ENCODE results near the gene TRPC4.

TRPC4 gene

DNA sequence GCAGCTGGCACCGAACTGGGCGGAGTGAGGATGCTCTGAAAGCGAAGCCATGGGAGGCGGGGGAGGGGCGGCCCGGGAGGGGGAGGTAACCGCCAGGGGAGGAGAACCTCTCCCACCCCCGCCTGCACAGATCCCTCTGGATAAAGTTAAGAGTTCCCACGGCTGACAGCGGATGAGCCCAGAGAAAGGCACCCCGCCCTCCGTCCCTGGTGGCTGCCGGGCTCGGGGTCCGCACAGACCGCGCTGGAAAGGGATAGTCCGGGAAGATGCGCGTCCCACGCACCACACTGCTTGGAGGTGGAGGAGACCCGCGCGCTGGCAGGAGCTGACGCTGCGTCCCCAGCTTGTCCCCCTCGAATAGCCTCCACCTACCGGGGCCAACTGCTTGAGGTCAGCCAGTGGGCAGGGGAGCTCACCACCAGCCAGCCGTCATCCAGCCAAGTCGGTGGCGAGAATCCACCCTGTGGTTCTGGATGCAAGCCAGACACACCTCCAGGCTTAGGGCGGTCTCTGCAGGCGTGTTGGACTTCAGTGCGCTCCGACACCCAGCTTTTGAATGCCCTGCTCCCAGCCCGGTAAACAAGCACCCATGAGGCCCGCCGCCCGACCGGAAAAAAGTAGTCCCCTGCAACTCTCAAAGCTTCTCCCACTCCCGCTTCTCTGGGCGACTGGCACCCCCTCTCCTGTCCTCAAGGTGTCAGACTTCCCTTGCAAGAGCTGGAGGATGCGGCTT, at the start of gene TRPC4:
TRPC4 (minus strand) TSS at position 17 of the 733 bp plus-strand sequence. CDS start 86,439 bp downstream, outside the sequence.
- DNase-seq (ENCODE audit: low read depth in 2 of 2): no peak

DNA sequence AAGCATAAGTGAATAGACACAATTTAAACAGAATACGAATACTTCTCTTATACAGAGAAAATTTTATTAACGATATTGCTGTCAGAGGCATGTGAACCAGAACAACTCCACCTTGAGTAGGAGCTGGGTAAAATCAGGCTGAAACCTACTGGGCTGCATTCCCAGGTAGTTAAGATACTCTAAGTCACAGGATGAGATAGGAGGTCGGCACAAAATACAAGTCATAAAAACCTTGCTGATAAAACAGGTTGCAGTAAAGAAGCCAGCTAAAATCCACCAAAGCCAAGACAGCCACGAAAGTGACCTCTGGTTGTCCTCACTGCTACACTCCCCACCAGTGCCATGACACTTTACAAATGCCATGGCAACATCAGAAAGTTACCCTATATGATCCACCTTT, 49.2 kb upstream of the TRPC4 start:
- no peak for DNase-seq (ENCODE audit: low read depth in 2 of 2)

DNA sequence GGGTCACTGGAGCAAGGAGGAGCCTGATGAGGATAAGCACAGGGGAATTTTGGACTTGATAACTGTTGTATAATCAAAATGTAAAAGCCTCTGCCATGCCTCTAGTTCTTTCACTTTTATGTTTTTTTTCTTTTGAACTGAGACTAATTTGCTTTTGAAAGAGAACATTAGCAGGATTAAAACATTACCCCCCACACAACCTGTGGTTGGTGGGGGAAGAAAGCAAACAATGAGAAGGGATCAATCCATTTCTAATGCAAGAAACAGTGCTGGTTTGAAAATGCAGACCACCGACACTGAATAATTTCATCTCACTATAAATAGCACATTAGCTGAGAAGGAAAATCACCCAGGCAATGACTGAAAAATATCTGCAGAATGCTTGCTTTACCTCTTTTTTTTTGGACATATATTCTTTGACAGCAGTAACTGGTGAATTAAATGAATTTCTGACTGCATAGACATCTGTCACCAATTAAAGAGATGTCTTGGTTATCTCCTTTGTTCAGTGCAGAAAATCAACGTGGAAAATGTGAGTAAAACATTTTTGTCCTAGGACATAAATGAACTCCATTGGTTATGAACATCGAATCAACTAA, 48.6 kb upstream of the TRPC4 start:
- DNase-seq (ENCODE audit: low read depth in 2 of 2): no peak

DNA sequence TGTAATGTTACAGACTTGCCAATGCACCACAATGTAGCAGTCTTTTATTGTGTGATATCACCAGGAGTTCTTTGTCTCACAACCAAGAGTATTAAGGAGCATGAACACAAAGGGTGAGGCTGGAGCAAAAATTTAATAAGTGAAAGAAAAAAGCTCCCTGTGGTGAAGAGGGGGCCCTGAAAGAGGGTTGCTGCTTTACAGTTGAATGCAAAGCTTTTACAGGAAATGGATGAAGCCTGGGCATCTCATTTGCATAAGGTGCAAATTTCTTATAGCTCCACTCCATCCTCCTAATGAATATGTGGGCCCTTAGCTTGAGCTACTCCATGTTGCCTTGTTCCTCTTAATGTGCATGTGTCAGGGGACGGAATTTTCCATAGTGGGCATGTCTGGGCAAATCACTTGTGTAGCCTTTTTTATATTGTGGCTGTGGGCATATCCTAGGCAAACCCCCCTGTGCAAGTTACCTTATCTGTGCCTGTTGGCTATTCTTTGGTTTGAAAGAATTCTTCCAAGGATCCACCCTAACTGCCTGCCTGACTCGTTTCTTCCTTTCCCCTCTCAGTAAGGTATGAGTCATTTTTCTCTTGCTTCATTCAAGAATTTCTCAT, 45.3 kb upstream of the TRPC4 start:
- DNase-seq (ENCODE audit: low read depth in 2 of 2): no peak

DNA sequence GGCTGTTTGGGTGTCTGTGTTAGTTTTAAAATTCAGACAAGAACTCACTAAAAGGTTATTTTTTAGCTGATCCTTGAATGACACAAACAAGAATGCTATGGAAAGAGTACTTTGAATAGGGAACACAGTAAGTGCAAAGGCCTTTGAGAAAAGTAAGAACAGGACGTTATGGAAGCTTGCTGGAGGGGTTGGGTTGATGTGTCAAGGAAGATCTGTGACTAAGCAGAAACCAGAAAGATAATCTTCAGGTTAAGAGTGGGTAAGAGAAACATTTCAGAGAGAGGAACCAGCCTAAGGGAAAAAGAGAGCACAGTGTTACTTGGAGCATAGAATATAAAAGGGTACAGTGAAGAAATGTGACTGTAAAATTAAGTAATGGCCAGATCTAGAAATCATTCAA, 41.2 kb upstream of the TRPC4 start:
- DNase-seq (ENCODE audit: low read depth in 2 of 2): no peak

DNA sequence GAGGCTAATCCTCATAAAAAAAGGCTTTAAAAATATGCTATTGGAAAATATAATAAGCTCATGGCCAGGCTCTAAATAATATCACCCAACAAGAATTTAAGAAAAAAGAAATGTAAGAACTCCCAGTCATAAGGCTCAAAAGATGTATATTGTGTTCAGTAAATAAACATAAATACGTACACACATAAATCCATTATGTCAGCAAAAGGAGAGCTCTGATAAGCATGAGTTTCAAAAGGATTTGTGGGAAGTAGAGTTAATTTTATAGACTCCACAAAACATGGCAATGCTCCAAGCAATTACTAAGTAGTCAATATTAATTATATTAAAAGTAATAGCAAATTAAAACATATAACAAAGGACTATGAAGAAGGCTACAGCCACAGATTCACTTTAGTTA, 37.3 kb upstream of the TRPC4 start:
- no peak for DNase-seq (ENCODE audit: low read depth in 2 of 2)

DNA sequence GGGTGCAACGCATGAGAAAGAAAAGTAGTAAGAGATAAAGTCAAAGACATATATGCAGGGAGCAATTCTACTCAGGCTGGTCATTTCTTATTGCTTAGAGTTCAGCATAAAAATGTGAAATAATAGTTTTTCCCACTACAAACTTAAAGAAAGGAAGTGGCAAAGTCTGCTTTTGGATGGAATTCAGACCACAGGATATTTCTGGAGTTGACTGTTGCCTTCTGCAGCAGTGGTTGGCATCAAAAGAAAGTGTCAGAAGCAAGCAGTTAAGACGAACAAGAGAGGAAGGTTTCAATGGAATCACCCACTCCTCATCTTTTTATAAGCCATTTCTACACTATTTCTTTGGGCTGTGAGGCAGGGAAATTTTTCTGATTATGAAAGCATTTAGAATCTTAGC, 36.2 kb upstream of the TRPC4 start:
- DNase-seq (ENCODE audit: low read depth in 2 of 2): no peak

DNA sequence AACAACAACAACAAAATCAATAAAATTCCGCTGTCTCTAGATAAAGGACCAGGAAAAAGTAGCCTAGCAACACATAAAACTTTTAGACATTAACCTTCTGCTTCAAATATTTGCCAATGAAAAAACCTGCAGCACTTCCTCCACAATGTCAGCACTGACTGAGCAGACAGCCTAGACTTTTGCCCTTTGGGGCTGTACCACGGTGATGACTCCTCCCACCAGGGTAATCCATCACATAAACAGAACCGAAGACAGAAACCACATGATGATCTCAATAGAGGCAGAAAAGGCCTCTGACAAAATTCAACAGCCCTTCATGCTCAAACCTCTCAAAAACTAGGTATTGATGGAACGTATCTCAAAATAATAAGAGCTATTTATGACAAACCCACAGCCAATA, 30.2 kb upstream of the TRPC4 start:
- DNase-seq (ENCODE audit: low read depth in 2 of 2): no peak

DNA sequence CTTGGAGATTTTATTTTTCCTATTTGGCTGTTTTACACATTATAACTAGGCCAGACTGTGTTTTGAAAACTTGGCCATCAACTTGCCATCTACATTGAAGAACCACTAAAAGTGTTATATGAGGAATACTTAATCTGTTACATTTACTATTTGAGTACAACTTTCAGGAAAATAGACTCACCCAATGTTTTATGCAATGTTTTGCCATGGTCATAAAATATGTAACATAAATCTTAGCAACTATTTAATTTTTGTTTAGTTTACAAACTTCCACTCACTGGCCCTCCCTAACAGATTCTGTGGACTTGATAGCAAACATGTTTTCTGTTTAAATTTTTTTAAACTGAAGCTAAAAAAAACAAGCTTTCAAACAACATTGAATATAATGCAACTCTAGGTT, 23.7 kb upstream of the TRPC4 start:
- DNase-seq (ENCODE audit: low read depth in 2 of 2): no peak

DNA sequence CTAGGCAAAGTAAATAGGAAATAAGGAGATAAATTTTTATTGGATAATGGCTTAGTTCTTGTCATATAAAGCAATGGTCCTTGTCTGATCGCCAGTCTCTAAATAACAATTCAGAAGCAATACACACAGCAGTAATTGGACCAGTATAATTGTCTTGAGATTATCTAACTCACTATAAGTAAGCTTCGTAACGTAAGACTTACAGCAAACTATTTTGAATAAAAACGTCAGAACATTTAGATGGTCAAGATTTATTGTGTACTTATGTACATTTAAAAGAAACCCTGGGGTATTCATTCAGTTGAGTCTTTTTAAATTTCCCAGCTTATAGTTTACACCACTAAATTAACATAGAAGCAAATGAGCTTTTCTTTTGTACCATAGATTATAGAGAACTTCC, 20.2 kb upstream of the TRPC4 start:
- no peak for DNase-seq (ENCODE audit: low read depth in 2 of 2)

DNA sequence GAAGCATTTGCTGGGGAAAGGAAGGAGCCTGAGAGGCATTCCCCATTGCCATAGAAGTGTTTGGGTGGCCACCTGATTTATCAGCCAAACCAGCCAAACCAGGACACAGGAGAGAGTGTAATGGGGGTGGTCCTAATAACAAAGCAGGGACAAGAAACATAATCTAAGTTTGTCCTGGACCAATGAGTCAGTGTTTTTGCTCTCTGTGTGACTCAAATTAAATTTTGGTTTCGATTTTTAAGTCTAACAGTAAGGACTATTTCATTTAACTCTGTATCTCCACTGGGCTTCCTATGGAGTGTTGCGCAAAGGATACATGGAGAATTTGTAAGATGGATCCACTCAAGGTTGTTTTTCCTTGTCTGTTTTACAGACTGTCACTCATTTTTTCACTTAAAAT, 19.5 kb upstream of the TRPC4 start:
- no peak for DNase-seq (ENCODE audit: low read depth in 2 of 2)

DNA sequence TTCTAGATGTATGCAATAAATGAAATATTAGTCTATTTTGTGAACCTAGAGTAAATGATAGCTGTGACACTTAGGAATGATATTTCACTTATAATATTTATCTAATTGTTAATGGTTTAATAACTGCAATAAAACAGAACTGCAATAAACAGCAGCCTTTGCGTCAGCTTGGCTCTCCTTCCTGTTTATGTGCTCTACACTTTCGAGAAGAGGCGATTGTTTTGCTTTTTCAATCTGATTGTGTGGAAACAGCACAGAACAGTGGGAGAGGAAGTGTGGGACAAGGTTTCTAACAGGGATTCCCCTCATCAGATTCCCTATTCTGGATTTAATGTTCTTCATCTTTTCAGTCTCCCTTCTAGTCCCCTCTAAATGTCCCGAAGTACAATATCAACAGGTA, 17.3 kb upstream of the TRPC4 start:
- DNase-seq (ENCODE audit: low read depth in 2 of 2): no peak

DNA sequence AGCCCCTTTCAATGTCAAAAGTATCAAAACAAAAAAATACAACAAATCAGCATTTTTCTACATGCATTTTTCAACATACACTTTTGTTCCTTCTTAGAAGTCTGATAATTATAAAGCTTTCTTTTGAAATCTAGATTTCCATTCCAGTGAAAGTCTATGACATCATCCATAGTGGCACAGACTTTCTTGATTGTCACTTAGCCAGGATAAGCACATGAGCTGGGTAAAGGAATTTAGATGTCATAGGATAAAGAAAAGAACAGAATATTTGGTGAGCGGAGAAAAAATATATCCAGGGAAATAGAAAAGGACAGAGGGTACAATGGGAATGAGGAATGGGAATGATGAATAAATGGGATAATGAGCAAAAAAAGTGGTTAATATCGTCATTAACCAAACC, 15.1 kb upstream of the TRPC4 start:
- DNase-seq (ENCODE audit: low read depth in 2 of 2): no peak

DNA sequence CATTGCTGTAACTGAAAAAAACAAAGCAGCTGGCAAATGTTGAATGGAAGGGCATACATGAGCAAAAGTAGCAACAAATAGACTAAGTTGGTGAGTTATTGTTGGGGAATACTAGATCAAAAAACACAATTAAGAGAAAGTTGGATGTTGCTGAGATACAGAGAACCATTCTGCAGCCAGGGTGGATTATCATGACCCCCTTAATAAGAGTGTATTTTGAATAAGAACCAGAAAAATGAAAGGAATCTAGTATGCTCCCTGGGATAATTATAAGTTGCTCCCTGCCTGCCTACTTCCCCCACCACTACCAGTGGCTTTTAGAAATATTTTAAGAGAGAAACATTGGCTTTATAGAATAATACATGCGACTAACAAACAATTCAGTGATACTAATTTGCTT, 14.5 kb upstream of the TRPC4 start:
- DNase-seq (ENCODE audit: low read depth in 2 of 2): no peak

DNA sequence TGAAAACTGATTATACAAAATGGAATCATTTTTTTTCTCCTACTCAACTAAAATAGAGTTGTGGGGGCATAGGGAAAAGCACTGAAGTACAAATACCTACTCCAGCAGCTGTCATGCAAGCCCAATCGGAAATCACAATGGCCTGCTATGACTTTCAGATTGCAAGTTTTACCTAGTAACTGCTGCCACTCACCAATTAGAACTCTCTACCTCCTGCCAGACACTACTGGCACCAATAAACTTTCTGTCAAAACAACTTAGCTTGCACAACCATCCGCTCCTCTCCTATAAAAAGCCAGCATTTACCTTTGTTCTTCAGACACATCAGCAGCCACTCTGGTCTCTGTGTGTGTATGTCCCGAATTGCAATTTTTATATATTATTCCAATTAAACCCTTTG, 9.3 kb upstream of the TRPC4 start:
- DNase-seq (ENCODE audit: low read depth in 2 of 2): no peak

DNA sequence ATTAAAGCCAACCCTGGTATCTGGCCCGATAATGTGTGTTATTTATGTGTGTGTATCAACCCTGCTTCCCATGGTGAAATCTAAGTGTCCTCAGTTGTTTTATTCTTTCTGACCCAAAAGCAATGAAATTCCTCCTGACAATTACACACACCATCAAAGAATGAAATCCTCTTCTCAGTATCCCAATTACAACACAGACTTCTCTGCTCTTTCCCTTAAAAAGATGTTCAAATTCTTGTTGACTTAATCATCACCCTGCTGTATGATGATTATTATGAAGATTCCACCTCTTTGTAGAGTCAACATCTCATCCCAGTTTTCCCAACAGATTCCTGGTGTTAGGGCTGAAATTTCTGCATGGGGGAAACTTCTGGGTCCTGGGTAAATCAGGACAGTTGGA, 8.9 kb upstream of the TRPC4 start:
- no peak for DNase-seq (ENCODE audit: low read depth in 2 of 2)

DNA sequence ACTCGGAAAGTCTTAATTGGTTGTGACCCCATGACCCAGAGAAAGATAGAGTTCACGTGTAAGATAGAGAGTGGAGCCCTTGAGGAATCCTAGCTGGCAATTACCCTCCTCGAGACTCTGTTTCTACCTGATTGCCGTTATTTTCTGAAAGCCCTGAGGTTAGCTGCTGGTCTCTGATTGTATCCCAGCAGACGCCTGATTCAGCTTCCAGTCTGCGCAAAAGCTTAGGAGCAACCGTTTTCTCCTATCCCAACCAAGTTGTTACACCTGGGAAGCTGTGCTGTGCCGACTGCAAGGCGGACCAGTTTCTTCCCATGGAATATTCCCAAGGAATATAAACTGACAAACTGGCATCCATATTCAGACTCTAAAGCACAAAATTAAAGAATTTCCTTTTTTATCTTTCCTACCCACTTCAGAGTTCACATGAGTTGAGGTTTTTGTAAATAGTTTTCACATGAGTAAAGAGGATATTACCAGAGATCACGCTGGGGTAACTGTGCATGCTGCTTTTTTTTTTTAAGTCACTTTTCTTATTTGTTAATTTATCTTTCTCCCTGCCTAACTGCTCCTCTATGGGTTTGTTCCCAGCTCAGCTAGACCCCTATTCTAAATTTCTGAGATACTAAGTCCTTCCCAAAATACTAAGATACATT, 1.5 kb upstream of the TRPC4 start:
- DNase-seq (ENCODE audit: low read depth in 2 of 2): no peak

DNA sequence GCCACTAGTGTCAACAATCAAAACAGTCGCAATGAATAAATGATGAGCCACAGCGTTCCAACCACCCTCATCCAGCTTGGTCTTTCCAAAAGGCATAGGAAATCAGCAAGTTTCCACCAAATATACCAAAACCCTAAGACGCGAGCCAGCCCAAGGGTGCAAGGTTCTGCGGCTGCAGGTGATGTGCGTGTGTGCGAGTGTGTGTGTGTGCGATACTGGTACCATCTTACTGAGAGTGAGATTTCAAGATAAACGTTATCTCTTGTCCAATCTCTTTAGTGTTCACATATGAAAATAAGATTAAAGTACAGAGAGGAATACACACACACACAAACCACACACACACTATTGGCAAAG, 895 bp upstream of the TRPC4 start:
- DNase-seq (ENCODE audit: low read depth in 2 of 2): no peak

DNA sequence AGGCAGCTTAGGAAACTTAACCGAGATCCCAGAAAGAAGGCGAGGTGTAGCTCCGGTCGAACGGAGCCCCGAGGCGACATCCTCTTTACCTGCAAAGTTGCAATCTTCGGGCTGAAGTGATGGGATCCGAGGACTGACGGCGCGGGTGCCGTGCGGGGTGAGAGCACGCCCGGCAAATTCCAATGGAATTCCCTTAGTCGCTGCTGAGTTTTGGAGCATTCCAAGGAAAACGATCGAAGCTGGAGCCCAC, 141 bp downstream of the TRPC4 start:
- no peak for DNase-seq (ENCODE audit: low read depth in 2 of 2)

DNA sequence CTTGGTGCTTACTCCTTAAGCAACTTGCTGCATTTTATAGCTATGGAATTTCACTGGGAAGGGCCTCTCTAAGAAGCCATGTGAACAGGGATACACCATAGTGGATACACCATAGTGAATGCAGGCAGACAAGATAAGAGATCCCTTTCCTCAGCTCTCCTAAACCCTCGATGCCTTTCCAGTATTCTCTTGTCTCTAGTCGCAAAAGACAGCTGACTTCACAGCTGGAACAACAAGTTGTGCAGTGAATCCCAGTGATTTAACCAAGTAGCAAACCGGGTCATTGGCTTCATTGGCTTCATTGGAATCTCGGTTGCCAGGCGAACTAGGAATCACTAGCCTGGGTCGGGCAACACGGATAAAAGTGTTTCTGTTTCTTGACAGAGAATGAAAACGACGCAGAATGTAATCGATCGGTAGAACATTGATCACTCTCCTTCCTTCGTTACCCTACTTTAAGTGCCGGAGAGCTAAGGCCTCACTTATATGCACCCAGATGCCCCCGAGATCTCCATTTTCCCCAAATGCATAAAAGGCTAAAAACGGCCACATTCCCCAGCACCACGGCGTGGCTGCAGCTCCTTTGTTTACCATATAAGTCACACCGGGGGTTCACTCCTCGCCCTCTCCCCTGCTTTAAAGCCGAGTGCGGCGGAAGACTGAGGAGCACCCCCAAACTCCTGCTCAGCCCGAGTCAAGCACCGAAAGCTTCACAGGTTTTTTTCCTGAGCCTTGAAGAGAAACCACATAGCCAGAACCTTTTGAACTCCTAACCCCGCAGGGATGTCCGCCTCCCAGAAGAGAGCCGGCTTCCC, 674 bp downstream of the TRPC4 start:
- DNase-seq (ENCODE audit: low read depth in 2 of 2): no peak

DNA sequence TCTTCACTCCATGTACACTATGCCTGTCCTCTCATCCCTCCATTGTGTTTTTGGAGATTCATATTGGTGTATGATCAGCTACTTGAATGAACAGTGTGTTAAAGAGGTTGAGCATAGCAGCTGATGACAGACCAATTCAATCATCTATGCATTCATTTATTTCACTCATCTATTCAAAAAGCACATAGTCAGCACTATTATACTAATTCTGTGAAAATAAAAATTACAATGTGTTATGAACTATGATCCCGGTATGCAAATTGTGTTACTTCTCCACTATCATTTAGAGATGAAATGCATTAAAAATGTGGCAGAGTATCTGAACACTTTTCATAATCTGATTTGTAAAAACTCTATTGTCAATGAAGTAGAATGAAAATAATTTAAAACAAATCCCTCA, 5.9 kb downstream of the TRPC4 start:
- no peak for DNase-seq (ENCODE audit: low read depth in 2 of 2)

DNA sequence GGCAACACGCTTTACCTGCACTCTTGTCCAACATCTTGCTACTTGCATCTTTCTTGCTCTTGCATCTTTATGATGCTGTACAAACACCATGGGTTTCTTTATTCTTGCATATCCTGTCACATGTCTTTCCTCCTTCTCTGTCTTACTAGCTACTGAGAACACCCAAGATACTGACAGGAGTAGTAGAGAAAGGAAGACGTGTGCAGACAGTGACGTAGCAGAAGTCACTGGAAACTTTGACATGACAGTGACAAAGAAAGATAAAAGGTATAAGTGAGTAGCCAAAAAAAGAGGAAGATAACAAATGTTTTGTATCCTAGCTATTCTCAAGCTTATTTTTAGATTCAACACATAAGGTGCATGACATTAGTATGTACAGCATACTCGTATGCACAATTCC, 34.2 kb downstream of the TRPC4 start:
- DNase-seq (ENCODE audit: low read depth in 2 of 2): no peak

DNA sequence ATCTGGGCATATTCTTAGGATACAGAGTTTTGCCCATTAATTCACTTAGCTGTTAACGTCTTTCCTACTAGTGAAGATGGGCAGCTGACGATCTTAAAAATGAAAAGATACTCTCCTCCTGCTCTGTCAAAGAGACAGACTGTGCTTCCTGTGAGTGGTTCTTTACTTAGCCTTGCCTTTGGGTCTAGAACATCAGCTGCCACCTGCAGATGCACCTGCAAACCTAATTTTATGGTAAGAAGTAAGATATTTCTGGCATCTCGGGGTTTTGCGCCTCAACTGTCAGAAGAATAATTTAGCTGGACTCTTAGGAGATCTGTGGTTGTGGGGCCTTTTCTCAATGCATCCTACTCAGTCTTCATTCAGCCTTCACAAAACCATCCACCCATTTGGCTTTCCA, 36.2 kb downstream of the TRPC4 start:
- no peak for DNase-seq (ENCODE audit: low read depth in 2 of 2)

Data from stimulated activated CD4-positive, alpha-beta T cell treated with anti-CD3 and anti-CD28 coated beads, Interleukin-1b, Interleukin-23, amount 100 ng/mL, for 1 hour (primary cell).